Uterus (tissue), 4 donors: ENCODE data around the gene LEUTX. TPM values are rescaled to one million over a fixed set of nuclear protein-coding genes. Genes with fewer than 3 reads are reported as not detected.

Experiments used
- DNase-seq, 2 donors: peaks; one replicate each; pipeline ENCODE4 v3.0.0-alpha.2; 2019 to 2020
- H3K27ac ChIP-seq, 2 donors: fragments of 200-600 bp; sonication (generic); 1 replicate in 1 of 2; 2 replicates in 1 of 2; pipeline ENCODE4 v1.5.1; 2016 to 2018
- H3K27me3 ChIP-seq, 2 donors: fragments of 200-600 bp; sonication (generic); one replicate each; pipeline ENCODE4 v1.5.1; 2018 to 2019; ENCODE audit warnings: control low read depth in 1 of 2
- H3K36me3 ChIP-seq, 2 donors: fragments of 200-600 bp; sonication (generic); one replicate each; pipeline ENCODE4 v1.5.1; 2019; ENCODE audit warnings: control low read depth in 1 of 2
- H3K4me1 ChIP-seq, 2 donors: fragments of 200-600 bp; sonication (generic); one replicate each; pipeline ENCODE4 v1.5.1; 2018 to 2019; ENCODE audit warnings: control low read depth in 1 of 2
- H3K4me3 ChIP-seq, 2 donors: fragments of 200-600 bp; sonication (generic); 1 replicate in 1 of 2; 2 replicates in 1 of 2; pipeline ENCODE4 v1.5.1; 2018 to 2019; ENCODE audit warnings: mild to moderate bottlenecking in 1 of 2
- H3K9me3 ChIP-seq, 2 donors: fragments of 200-600 bp; sonication (generic); one replicate each; pipeline ENCODE4 v1.5.1; 2019; ENCODE audit warnings: control low read depth in 1 of 2
- CTCF ChIP-seq, 4 experiments: fragments of 200-600 bp in 2 of 4; fragments of 450-650 bp in 2 of 4; sonication (generic) in 2 of 4; IDR thresholded peaks; one replicate each; pipeline ENCODE4 v1.5.1; 2016 to 2019; ENCODE audit warnings: antibody characterized with exemption in 4 of 4, mild to moderate bottlenecking in 2 of 4, moderate library complexity in 1 of 4
- POLR2A ChIP-seq, 2 donors: fragments of 450-650 bp; IDR thresholded peaks; one replicate each; pipeline ENCODE4 v1.6.1; 2016; ENCODE audit warnings: antibody characterized with exemption in 2 of 2, mild to moderate bottlenecking in 1 of 2, moderate library complexity in 1 of 2
- intact Hi-C: fragments of 100-400 bp; cut with DNase I; formaldehyde crosslinking; loops from one replicate; pipeline ENCODE4 v1.15.1; 2023; ENCODE audit warnings: low total_unique reads
- total RNA-seq, 4 donors: library from RNA; depleted of rRNA in 3 of 4; stranded (reverse); fragments of >200 nt in 3 of 4; gene quantifications; one replicate each; pipeline versions ENCODE4 v1.1.0 to v1.2.4, GENCODE V29; 2014 to 2023
- donor health status: DM: yes; HTN: yes; CAD: no.

The LEUTX gene
- total RNA-seq, 4 donors from 2014 or later = not detected

- H3K27me3 ChIP-seq = no peaks in the 10 kb centered on the region
- peaks cover 0 to 14% of the 10 kb centered on the region in 2 donors for H3K4me1 ChIP-seq
- DNase-seq = no peak
- intact Hi-C loops = no loop called here
- no peak overlapping the region for H3K4me3 ChIP-seq
- no peaks in the 10 kb centered on the region for H3K9me3 ChIP-seq
- no peak for TF ChIP-seq POLR2A (IDR thresholded peaks at IDR 0.05)
- TF ChIP-seq CTCF (IDR thresholded peaks at IDR 0.05) = no peak
- no peak overlapping the region for H3K27ac ChIP-seq
- no peaks in the 10 kb centered on the region for H3K36me3 ChIP-seq
Measured at GRCh38 chr19:39828654-39829032, 50.0 kb downstream of the LEUTX start.

GRCh38 chr19:39829702-39830275 is 51.1 kb downstream of the LEUTX start:
- Histone ChIP-seq H3K27me3 (no peaks in the 10 kb centered on the region), H3K4me3 (no peak overlapping the region), H3K36me3 (no peaks in the 10 kb centered on the region), H3K9me3 (no peaks in the 10 kb centered on the region), H3K4me1 (peaks cover 0 to 14% of the 10 kb centered on the region in 2 donors), H3K27ac (no peak overlapping the region)
- intact Hi-C loops = no loop called here
- TF ChIP-seq POLR2A (IDR thresholded peaks at IDR 0.05) = no peak
- no peak for TF ChIP-seq CTCF (IDR thresholded peaks at IDR 0.05)
- no peak for DNase-seq

GRCh38 chr19:39830406-39830805 is 51.8 kb downstream of the LEUTX start:
- DNase-seq = no peak
- Histone ChIP-seq H3K27ac (no peak overlapping the region), H3K36me3 (no peaks in the 10 kb centered on the region), H3K4me3 (no peak overlapping the region), H3K9me3 (no peaks in the 10 kb centered on the region), H3K4me1 (peaks cover 0 to 14% of the 10 kb centered on the region in 2 donors), H3K27me3 (no peaks in the 10 kb centered on the region)
- TF ChIP-seq CTCF (IDR thresholded peaks at IDR 0.05) = no peak
- TF ChIP-seq POLR2A (IDR thresholded peaks at IDR 0.05) = no peak
- intact Hi-C loops = no loop called here

DNA sequence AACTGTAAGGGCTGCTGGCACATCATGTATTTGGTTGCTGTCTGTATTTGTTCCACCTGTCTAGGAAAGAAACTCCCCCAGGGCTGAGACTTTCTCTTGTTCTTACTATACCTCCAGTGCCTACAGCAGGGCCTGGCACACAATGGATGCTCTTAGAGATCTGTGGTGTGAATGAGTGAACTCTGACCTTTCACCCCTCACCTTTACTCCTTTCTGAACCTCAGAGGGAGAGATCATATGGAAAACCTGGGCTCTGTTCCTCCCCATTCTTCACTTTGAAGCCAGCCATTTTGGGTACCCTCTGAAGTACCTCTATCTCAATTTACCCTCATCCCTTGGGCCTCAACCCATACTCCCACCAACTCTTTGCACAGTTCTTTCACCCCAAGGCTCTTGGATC is 52.2 kb downstream of the LEUTX start:
- no peaks in the 10 kb centered on the region for H3K36me3 ChIP-seq
- H3K27me3 ChIP-seq = no peaks in the 10 kb centered on the region
- H3K27ac ChIP-seq = no peak overlapping the region
- no peak for DNase-seq
- no peaks in the 10 kb centered on the region for H3K9me3 ChIP-seq
- intact Hi-C loops = no loop called here
- H3K4me1 ChIP-seq = peaks cover 0 to 14% of the 10 kb centered on the region in 2 donors
- no peak for TF ChIP-seq POLR2A (IDR thresholded peaks at IDR 0.05)
- TF ChIP-seq CTCF (IDR thresholded peaks at IDR 0.05) = no peak
- H3K4me3 ChIP-seq = no peak overlapping the region

DNA sequence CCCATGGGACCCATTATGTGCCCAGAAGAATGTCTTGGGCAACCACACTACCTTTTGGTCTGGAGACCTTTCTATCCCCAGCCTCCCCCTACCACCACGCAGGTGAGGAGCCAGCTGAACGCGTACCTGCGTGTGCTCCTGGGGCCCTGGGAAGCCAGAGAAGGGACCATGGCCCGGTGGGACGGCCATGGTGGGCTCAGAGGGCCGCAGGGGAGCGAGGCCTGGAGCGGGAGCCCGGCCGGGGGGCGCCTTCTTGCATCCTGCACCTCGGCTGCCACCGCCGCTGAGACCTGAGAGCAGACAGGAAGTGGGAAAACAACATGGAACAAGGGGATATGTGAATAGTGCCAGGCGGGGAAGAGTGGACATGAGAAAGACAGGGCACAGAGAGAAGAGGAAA is 53.0 kb downstream of the LEUTX start:
- Histone ChIP-seq H3K27ac (no peak overlapping the region), H3K4me3 (no peak overlapping the region), H3K36me3 (no peaks in the 10 kb centered on the region), H3K9me3 (no peaks in the 10 kb centered on the region), H3K4me1 (peaks cover 0 to 14% of the 10 kb centered on the region in 2 donors), H3K27me3 (no peaks in the 10 kb centered on the region)
- intact Hi-C loops = no loop called here
- no peak for TF ChIP-seq CTCF (IDR thresholded peaks at IDR 0.05)
- no peak for TF ChIP-seq POLR2A (IDR thresholded peaks at IDR 0.05)
- no peak for DNase-seq
